ENCODE measurements around the gene CNTNAP4.

Gene CNTNAP4

GRCh38 chr16:76500006-76500405, 222.8 kb downstream of the CNTNAP4 start:
- no peak for DNase-seq

- DNase-seq = no peak
These were observed 224.9 kb downstream of the CNTNAP4 start for GRCh38 chr16:76502063-76502462.

- DNase-seq = no peak
These were observed 225.4 kb downstream of the CNTNAP4 start for GRCh38 chr16:76502555-76502954.

- no peak for DNase-seq
These were observed 225.9 kb downstream of the CNTNAP4 start for GRCh38 chr16:76503091-76503490.

GRCh38 chr16:76511203-76511602, 234.0 kb downstream of the CNTNAP4 start:
- no peak for DNase-seq

GRCh38 chr16:76518781-76519180, 241.6 kb downstream of the CNTNAP4 start:
- DNase-seq = no peak

- DNase-seq = no peak
These were observed 247.2 kb downstream of the CNTNAP4 start for GRCh38 chr16:76524356-76524755.

GRCh38 chr16:76524769-76525168, 247.6 kb downstream of the CNTNAP4 start:
- no peak for DNase-seq

- DNase-seq = no peak
These were observed 250.0 kb downstream of the CNTNAP4 start for GRCh38 chr16:76527244-76527643.

GRCh38 chr16:76529120-76529519, 251.9 kb downstream of the CNTNAP4 start:
- DNase-seq = no peak

- no peak for DNase-seq
These were observed 254.0 kb downstream of the CNTNAP4 start for GRCh38 chr16:76531236-76531635.

GRCh38 chr16:76532188-76532973, 255.2 kb downstream of the CNTNAP4 start:
- DNase-seq = no peak

GRCh38 chr16:76539609-76540008, 262.4 kb downstream of the CNTNAP4 start:
- no peak for DNase-seq

GRCh38 chr16:76541070-76541469, 263.9 kb downstream of the CNTNAP4 start:
- no peak for DNase-seq

GRCh38 chr16:76565542-76565941, 288.3 kb downstream of the CNTNAP4 start:
- peak in 2 of 3 donors; percentile 0 to 1 for DNase-seq

- no peak for DNase-seq
These were observed 294.6 kb downstream of the CNTNAP4 start for GRCh38 chr16:76571755-76572154.

GRCh38 chr16:76573281-76573680, 296.1 kb downstream of the CNTNAP4 start:
- DNase-seq = no peak

- DNase-seq = no peak
These were observed 297.4 kb downstream of the CNTNAP4 start for GRCh38 chr16:76574651-76575050.

- no peak for DNase-seq
These were observed 299.3 kb downstream of the CNTNAP4 start for GRCh38 chr16:76576526-76576925.

GRCh38 chr16:76577003-76577402, 299.8 kb downstream of the CNTNAP4 start:
- no peak for DNase-seq

GRCh38 chr16:76579277-76579922, 302.2 kb downstream of the CNTNAP4 start:
- DNase-seq = no peak

- DNase-seq = no peak
These were observed 306.3 kb downstream of the CNTNAP4 start for GRCh38 chr16:76583466-76583865.

GRCh38 chr16:76583945-76584344, 306.7 kb downstream of the CNTNAP4 start:
- DNase-seq = no peak

GRCh38 chr16:76598498-76598897, 321.3 kb downstream of the CNTNAP4 start:
- DNase-seq = no peak

GRCh38 chr16:76607317-76607716, 330.1 kb downstream of the CNTNAP4 start:
- DNase-seq = no peak

All from suppressor macrophage treated with lipopolysaccharide for 1 hour (primary cell).